ENCODE data around the gene LDLRAD2. TPM values are rescaled to one million over a fixed set of nuclear protein-coding genes. Genes with fewer than 3 reads are reported as not detected.

The LDLRAD2 gene
- polyA plus RNA-seq, 2 of the 4 experiments (the other 2 are of a cell fraction): 0.08 TPM; not detected in 1

DNA sequence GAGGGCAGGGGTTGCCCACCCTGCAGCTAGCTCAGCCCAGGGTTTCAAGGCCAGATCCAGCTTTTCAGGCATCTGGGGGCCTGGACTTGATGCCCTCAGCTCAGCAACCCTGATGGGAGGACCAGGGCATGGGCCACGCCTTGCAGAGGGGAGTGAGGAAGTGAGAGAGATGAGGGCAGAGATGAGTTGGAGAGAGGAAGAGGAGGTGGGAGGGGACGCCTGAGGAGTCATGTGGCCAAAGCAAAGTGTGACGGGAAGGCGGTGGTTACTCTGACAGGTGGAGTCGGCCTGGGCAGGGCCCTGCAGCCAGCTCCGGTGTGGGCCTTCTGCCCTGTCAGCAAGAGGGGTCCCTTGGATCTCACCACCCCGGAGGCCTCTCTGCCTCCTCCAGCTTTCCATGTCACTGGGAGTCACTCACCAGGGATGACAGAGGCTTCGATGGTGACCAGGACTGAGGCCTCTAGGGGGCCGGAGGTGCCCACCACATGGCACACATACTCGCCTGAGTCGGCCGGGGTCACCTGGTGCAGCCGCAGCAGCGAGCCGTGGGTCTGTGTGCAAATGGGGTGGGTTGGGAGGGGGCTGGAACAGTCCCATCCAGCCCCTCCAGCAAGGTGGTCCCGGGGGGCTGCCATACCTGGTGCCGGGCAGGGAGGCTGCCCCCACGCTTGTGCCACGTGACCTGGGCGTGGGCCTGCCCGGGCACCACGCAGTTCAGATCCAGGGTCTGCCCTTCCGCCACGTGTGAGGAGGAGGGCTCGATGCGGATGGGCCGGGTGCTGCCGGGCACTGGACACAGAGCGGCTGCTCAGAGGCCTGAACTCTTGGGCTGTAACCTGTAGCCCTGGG lies 40.4 kb downstream of the LDLRAD2 start:
- no peak overlapping the region for H3K4me2 ChIP-seq
- DNase-seq (ENCODE audit: low read depth in 1 of 2, low spot score in 1 of 2) (no peak), FAIRE-seq (no peak), ATAC-seq (no peak)
- no peak overlapping the region for H3K4me3 ChIP-seq
- CTCF ChIA-PET: no interaction called here
- no peaks in the 10 kb centered on the region for H3K9me3 ChIP-seq
- TF ChIP-seq, protein P1, sequence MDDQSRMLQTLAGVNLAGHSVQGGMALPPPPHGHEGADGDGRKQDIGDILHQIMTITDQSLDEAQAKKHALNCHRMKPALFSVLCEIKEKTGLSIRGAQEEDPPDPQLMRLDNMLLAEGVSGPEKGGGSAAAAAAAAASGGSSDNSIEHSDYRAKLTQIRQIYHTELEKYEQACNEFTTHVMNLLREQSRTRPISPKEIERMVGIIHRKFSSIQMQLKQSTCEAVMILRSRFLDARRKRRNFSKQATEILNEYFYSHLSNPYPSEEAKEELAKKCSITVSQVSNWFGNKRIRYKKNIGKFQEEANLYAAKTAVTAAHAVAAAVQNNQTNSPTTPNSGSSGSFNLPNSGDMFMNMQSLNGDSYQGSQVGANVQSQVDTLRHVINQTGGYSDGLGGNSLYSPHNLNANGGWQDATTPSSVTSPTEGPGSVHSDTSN (IDR thresholded peaks at IDR 0.05): no peak
- no peak for TF ChIP-seq NPAS2 (CRISPR knock-in tag; IDR thresholded peaks at IDR 0.05; ENCODE audit: borderline replicate concordance)
- H3K4me1 ChIP-seq: 0 out of 3 replicates have a peak, but pooled peaks cover 5% of the 10 kb centered on the region
- WGBS (ENCODE audit: missing lambda C conversion rate): 93% methylated on average over 7 of the region's 29 CpGs
- H3K27ac ChIP-seq: no peak overlapping the region
- POLR2A ChIA-PET: no interaction called here

DNA sequence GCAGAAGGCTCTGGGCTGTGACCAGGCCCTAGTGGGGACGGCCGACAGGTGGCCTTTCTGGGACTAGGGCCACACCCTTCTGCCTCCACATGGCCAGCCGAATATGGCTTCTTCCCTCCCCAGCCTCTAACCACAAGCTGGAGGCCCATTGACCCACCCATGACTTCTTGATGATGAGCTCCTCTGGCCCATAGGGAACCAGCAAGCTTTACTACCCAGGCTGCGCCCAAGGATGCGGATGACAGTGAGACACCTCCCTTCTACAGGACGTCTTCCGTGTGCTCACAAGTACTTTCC lies 41.0 kb downstream of the LDLRAD2 start:
- Histone ChIP-seq H3K4me2 (no peak overlapping the region), H3K4me3 (no peak overlapping the region), H3K4me1 (0 out of 3 replicates have a peak, but pooled peaks cover 5% of the 10 kb centered on the region), H3K27ac (no peak overlapping the region), H3K9me3 (no peaks in the 10 kb centered on the region)
- POLR2A ChIA-PET: no interaction called here
- TF ChIP-seq SMC3 (IDR thresholded peaks at IDR 0.05) (no peak), ESRRA (IDR thresholded peaks at IDR 0.05; ENCODE audit: borderline replicate concordance, low read length) (no peak), NR3C1 (IDR thresholded peaks at IDR 0.05) (no peak), HOXB5 (CRISPR knock-in tag; IDR thresholded peaks at IDR 0.05) (no peak)
- TF ChIP-seq, protein P2, sequence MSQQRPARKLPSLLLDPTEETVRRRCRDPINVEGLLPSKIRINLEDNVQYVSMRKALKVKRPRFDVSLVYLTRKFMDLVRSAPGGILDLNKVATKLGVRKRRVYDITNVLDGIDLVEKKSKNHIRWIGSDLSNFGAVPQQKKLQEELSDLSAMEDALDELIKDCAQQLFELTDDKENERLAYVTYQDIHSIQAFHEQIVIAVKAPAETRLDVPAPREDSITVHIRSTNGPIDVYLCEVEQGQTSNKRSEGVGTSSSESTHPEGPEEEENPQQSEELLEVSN (IDR thresholded peaks at IDR 0.05; ENCODE audit: borderline replicate concordance, low read depth): no peak
- no peak for ATAC-seq
- 91% methylated on average over 4 of the region's 7 CpGs for WGBS (ENCODE audit: missing lambda C conversion rate)
- CTCF ChIA-PET: no interaction called here
- no peak for DNase-seq (ENCODE audit: low read depth in 1 of 2, low spot score in 1 of 2)
- FAIRE-seq: no peak

DNA sequence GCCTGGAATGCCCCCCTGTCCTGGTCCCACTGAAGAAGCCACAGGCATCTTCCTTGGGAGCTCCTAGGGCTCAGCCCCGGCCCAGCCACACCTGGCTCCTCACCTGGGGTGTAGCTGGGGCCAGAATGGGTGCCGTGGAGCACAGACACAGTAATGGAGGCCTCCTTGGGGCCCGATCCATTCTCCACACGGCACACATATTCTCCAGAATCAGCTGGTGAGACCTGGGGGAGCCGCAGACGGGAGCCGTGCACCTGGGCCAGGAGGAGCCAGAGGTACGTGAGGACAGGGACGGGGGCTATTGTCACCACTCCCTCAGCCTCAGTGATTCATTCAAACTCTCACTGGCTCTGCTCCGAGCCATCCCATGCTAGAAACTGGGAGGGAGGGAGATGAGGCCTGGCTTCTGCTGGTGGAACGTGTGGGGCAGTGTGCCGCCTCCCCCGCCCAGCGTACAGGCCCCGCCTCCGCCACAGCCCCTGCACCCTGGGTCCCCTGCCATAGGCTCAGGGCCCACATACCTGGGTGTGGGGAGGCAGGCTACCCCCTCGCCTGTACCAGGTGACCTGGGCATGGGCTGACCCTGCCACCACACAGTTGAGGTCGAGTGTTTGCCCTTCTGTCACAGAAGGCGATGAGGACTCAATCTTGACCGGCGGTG lies 42.2 kb downstream of the LDLRAD2 start:
- Histone ChIP-seq H3K4me3 (no peak overlapping the region), H3K9me3 (no peaks in the 10 kb centered on the region), H3K4me2 (no peak overlapping the region), H3K27ac (no peak overlapping the region), H3K4me1 (0 out of 3 replicates have a peak, but pooled peaks cover 5% of the 10 kb centered on the region)
- CTCF ChIA-PET: no interaction called here
- no peak for TF ChIP-seq GATA3 (IDR thresholded peaks at IDR 0.05; ENCODE audit: borderline replicate concordance)
- TF ChIP-seq, protein P3, sequence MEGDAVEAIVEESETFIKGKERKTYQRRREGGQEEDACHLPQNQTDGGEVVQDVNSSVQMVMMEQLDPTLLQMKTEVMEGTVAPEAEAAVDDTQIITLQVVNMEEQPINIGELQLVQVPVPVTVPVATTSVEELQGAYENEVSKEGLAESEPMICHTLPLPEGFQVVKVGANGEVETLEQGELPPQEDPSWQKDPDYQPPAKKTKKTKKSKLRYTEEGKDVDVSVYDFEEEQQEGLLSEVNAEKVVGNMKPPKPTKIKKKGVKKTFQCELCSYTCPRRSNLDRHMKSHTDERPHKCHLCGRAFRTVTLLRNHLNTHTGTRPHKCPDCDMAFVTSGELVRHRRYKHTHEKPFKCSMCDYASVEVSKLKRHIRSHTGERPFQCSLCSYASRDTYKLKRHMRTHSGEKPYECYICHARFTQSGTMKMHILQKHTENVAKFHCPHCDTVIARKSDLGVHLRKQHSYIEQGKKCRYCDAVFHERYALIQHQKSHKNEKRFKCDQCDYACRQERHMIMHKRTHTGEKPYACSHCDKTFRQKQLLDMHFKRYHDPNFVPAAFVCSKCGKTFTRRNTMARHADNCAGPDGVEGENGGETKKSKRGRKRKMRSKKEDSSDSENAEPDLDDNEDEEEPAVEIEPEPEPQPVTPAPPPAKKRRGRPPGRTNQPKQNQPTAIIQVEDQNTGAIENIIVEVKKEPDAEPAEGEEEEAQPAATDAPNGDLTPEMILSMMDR (IDR thresholded peaks at IDR 0.05): no peak
- no peak for TF ChIP-seq HOXB13 (CRISPR knock-in tag; IDR thresholded peaks at IDR 0.05; ENCODE audit: low read depth)
- TF ChIP-seq CBX8 (IDR thresholded peaks at IDR 0.05): no peak
- TF ChIP-seq, protein P2 (IDR thresholded peaks at IDR 0.05; ENCODE audit: borderline replicate concordance, low read depth): no peak
- TF ChIP-seq MAZ (IDR thresholded peaks at IDR 0.05; ENCODE audit: borderline replicate concordance, low read depth, low read length): no peak
- no peak for TF ChIP-seq POLR2A (IDR thresholded peaks at IDR 0.05; ENCODE audit: low read length)
- no peak for TF ChIP-seq EHMT2 (IDR thresholded peaks at IDR 0.05; ENCODE audit: low read depth)
- no peak for TF ChIP-seq MAFK (IDR thresholded peaks at IDR 0.05; ENCODE audit: partially characterized antibody)
- no peak for TF ChIP-seq JUN (IDR thresholded peaks at IDR 0.05)
- FAIRE-seq (no peak), DNase-seq (ENCODE audit: low read depth in 1 of 2, low spot score in 1 of 2) (no peak), ATAC-seq (no peak)
- 93% methylated on average over 8 of the region's 21 CpGs for WGBS (ENCODE audit: missing lambda C conversion rate)
- POLR2A ChIA-PET: no interaction called here

All from A549 (cell line).